ENCODE results near the gene RXRB.
A peak's percentile ranks its signal among the peaks of the same experiment; 100 is the strongest.

DNA sequence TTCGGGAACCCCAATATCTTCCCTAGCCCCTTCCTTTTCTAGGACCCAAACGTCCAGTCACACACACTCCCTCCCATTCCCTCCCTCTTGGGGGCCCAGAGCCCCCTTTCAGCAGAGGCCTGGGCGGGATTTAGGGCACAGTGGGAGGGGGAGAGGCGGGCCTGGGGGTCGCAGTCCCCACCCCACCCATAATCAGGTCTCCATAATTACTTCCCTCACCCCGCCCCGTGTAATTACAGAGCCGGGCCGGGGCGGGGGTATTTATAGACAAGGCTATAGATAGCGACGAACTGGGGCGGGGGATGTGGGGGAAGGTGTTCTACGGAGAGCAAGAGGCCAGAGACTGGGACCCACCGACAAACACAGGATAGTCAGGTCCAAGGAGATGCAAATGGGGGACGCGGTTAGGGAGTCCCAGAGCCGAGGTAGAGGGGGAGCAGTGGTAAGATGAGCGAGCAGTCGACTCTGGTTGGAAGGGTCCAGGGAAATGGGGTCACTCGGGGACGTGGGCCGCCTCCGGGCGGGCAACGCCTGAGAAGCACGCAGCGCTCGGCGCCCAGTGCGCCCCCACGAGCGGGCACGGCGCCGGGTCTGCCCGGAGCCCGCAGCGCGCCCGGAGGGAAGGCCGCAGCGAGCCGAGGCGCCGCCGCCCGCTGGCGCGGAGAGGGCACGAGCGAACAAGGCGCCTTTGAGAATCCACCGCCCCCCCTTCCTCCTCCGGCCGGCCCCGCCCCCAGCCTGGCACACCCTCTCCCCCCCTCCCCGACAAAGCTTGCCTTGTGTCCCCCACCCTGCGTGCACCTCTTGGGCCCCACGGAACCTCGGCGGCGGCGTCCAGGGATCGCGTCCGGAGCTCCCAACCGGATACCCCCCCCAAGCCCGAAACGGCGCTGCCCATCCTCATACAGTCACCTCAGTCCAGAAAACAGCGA, 7.5 kb downstream of the RXRB start:
- no peak for TF ChIP-seq CTCF (IDR thresholded peaks at IDR 0.05; ENCODE audit: low read depth, low read length, poor library complexity, severe bottlenecking)
- peak; percentile 87 for TF ChIP-seq EZH2phosphoT487 (IDR thresholded peaks at IDR 0.05; ENCODE audit: borderline replicate concordance, low read length)
